K562 (cell line): ENCODE data around the gene RER1. TPM values are rescaled to one million over a fixed set of nuclear protein-coding genes. Genes with fewer than 3 reads are reported as not detected.
A peak's percentile ranks its signal among the peaks of the same experiment; 100 is the strongest.

Experiments used
- ASH1L ChIP-seq: fragments of 450-650 bp; IDR thresholded peaks from 2 replicates; pipeline ENCODE4 v1.6.1; 2018; ENCODE audit warnings: borderline replicate concordance, mild to moderate bottlenecking, low read depth; ENCODE audit not compliant: partially characterized antibody
- MAFF ChIP-seq: IDR thresholded peaks from 2 replicates; pipeline ENCODE4 v1.6.1; 2012; ENCODE audit warnings: low read length, improper control_type of control experiment
- PURB ChIP-seq: sonication (generic); formaldehyde crosslinking; IDR thresholded peaks from 2 replicates; pipeline ENCODE4 v1.9.0; 2021; ENCODE audit warnings: low read depth, mild to moderate bottlenecking, missing genetic modification reagents
- polyA plus RNA-seq, 8 experiments: library from polyadenylated mRNA; depleted of rRNA in 4 of 8; stranded (reverse) in 5 of 8; unstranded in 3 of 8; fragments of >200 nt; fragmentation: Nextera tagmentation in 2 of 8; fragmentation: Illumina TruSeq in 1 of 8; extraction: Ambion mirVana in 2 of 8; extraction: Trizol in 1 of 8; gene quantifications; 2 replicates each; pipeline versions ENCODE4 v1.2.1 to v1.2.3, GENCODE V29; 2011 to 2014; ENCODE audit warnings: inconsistent platforms in 1 of 8, missing spikeins in 1 of 8
- total RNA-seq, 7 experiments: library from RNA; depleted of rRNA in 6 of 7; stranded (reverse); fragments of >200 nt in 6 of 7; fragmentation: Illumina TruSeq in 2 of 7; extraction: Trizol in 2 of 7; gene quantifications; 2 replicates each; pipeline versions ENCODE4 v1.2.1 to v1.2.3, GENCODE V29; 2011 to 2021; ENCODE audit warnings: low replicate concordance in 1 of 7
- TF ChIP-seq, protein P1 (sequence below), 2 experiments: fragments of 250-450 bp in 1 of 2; fragments of 450-650 bp in 1 of 2; sonication (Bioruptor Pico) in 1 of 2; IDR thresholded peaks; 2 replicates each; pipeline versions ENCODE4 v1.6.1 to v1.8.0; 2016 to 2021; ENCODE audit warnings: mild to moderate bottlenecking in 2 of 2, moderate library complexity in 2 of 2, missing compliant biosample characterization in 1 of 2, missing genetic modification characterization in 1 of 2
- TF ChIP-seq, protein P2 (sequence below): fragments of 150-350 bp; conservative IDR thresholded peaks from 2 replicates; pipeline ENCODE4 v1.6.1; 2014; ENCODE audit warnings: low read length

Gene RER1
- total and polyA plus RNA-seq, 9 of the 15 experiments (the other 6 are each of a cell fraction or from before 2014, with no cell fraction given): 19.6 to 354 (median 183) TPM

DNA sequence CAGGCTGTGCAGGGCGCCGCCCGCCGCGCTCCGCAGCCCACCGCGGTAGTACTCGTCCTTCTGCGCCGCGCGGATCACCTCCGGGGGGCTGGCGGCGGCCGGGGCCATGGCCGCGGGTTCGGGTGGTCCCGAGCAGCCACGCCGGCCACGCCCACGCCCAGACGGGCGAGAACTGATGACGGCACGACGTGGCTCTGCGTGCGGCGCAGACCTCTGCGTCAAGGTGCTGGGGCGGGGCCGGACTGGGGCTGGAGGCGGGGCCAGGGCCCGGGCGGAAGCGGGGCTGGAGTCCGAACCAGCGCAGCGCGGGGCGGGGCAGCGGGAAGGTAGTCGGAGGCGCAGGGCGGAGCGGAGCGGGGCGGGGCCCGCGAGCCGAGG is 20.7 kb downstream of the RER1 start, which contains the start of gene PEX10 (continued):
- TF ChIP-seq ASH1L (no peak), MAFF (no peak), PURB (CRISPR knock-in tag) (no peak)
- TF ChIP-seq, protein P1, sequence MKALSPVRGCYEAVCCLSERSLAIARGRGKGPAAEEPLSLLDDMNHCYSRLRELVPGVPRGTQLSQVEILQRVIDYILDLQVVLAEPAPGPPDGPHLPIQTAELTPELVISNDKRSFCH (CRISPR knock-in tag; IDR thresholded peaks at IDR 0.05): no peak
- TF ChIP-seq, protein P1 (tag; IDR thresholded peaks at IDR 0.05): peak; percentile 51; the same call in 1 of the 2 replicates
- TF ChIP-seq, protein P2, sequence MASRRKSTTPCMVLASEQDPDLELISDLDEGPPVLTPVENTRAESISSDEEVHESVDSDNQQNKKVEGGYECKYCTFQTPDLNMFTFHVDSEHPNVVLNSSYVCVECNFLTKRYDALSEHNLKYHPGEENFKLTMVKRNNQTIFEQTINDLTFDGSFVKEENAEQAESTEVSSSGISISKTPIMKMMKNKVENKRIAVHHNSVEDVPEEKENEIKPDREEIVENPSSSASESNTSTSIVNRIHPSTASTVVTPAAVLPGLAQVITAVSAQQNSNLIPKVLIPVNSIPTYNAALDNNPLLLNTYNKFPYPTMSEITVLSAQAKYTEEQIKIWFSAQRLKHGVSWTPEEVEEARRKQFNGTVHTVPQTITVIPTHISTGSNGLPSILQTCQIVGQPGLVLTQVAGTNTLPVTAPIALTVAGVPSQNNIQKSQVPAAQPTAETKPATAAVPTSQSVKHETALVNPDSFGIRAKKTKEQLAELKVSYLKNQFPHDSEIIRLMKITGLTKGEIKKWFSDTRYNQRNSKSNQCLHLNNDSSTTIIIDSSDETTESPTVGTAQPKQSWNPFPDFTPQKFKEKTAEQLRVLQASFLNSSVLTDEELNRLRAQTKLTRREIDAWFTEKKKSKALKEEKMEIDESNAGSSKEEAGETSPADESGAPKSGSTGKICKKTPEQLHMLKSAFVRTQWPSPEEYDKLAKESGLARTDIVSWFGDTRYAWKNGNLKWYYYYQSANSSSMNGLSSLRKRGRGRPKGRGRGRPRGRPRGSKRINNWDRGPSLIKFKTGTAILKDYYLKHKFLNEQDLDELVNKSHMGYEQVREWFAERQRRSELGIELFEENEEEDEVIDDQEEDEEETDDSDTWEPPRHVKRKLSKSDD: no peak; the same call in 1 of the 2 replicates
